Vagina (tissue), 2 donors: Measurements from ENCODE around the gene FAM107B.

Experiments
- CTCF ChIP-seq, 3 experiments: fragments of 450-650 bp in 2 of 3; fragments of 200-600 bp in 1 of 3; sonication (generic) in 1 of 3; IDR thresholded peaks; one replicate each; pipeline ENCODE4 v1.5.1; 2017 to 2019; ENCODE audit warnings: antibody characterized with exemption in 3 of 3, mild to moderate bottlenecking in 2 of 3, moderate library complexity in 2 of 3
- POLR2A ChIP-seq, 2 donors: fragments of 450-650 bp; IDR thresholded peaks; one replicate each; pipeline ENCODE4 v1.6.1; 2017; ENCODE audit warnings: antibody characterized with exemption in 2 of 2, mild to moderate bottlenecking in 2 of 2, moderate library complexity in 2 of 2
- POLR2AphosphoS5 ChIP-seq, 2 donors: sonication (generic); formaldehyde crosslinking; IDR thresholded peaks; one replicate each; pipeline ENCODE4 v1.9.0; 2017; ENCODE audit warnings: antibody characterized with exemption in 2 of 2, mild to moderate bottlenecking in 2 of 2, low read depth in 1 of 2; ENCODE audit not compliant: insufficient read depth in 1 of 2

- TF ChIP-seq CTCF (IDR thresholded peaks at IDR 0.05) (no peak), POLR2A (IDR thresholded peaks at IDR 0.05) (no peak), POLR2AphosphoS5 (IDR thresholded peaks at IDR 0.05; ENCODE audit: insufficient read depth in 1 of 2, low read depth in 1 of 2) (no peak)
Observed at GRCh38 chr10:14753441-14753840, 21.3 kb downstream of the FAM107B start.
